Loucy (cell line): ENCODE measurements around the gene PPP2R5E.

Experiments
- H2AFZ ChIP-seq: fragments of 200-600 bp; sonication (generic); 2 replicates; pipeline ENCODE4 v1.6.0; 2016; ENCODE audit warnings: antibody characterized with exemption, mild to moderate bottlenecking, low read length, moderate library complexity
- H3F3A ChIP-seq: fragments of 200-600 bp; 2 replicates; pipeline ENCODE4 v1.6.0; 2016; ENCODE audit warnings: antibody characterized with exemption, low read depth, mild to moderate bottlenecking
- H3K27me3 ChIP-seq: fragments of 200-600 bp; sonication (generic); 2 replicates; pipeline ENCODE4 v1.6.1; 2014; ENCODE audit warnings: low read length, mild to moderate bottlenecking; ENCODE audit not compliant: insufficient read depth, poor library complexity, severe bottlenecking
- H3K36me3 ChIP-seq: fragments of 200-600 bp; sonication (generic); 2 replicates; pipeline ENCODE4 v1.6.1; 2016; ENCODE audit warnings: low read length; ENCODE audit not compliant: insufficient read depth
- H3K4me1 ChIP-seq: fragments of 200-600 bp; sonication (generic); 2 replicates; pipeline ENCODE4 v1.5.1; 2014; ENCODE audit warnings: low read length, mild to moderate bottlenecking; ENCODE audit not compliant: insufficient read depth, poor library complexity, severe bottlenecking
- H3K4me2 ChIP-seq: fragments of 200-600 bp; sonication (generic); 2 replicates; pipeline ENCODE4 v1.6.0; 2014; ENCODE audit warnings: antibody characterized with exemption, low read length, low read depth, mild to moderate bottlenecking; ENCODE audit not compliant: poor library complexity, severe bottlenecking
- H3K4me3 ChIP-seq: fragments of 200-600 bp; sonication (generic); 2 replicates; pipeline ENCODE4 v1.5.1; 2014; ENCODE audit warnings: low read length, mild to moderate bottlenecking, mixed read lengths; ENCODE audit not compliant: poor library complexity, severe bottlenecking
- H3K79me2 ChIP-seq: fragments of 200-600 bp; sonication (generic); 2 replicates; pipeline ENCODE4 v1.6.1; 2014; ENCODE audit warnings: low read length; ENCODE audit not compliant: insufficient read depth
- H3K9ac ChIP-seq: fragments of 200-600 bp; sonication (generic); 2 replicates; pipeline ENCODE4 v1.6.0; 2014; ENCODE audit warnings: mild to moderate bottlenecking, low read depth, low read length, moderate library complexity; ENCODE audit not compliant: poor library complexity, severe bottlenecking
- H3K9me2 ChIP-seq: fragments of 200-600 bp; sonication (generic); replicated peaks from 2 replicates; pipeline ENCODE4 v1.6.1; 2016; ENCODE audit warnings: low read depth, low read length, mixed read lengths
- H3K9me3 ChIP-seq: fragments of 200-600 bp; sonication (generic); 2 replicates; pipeline ENCODE4 v1.6.1; 2014; ENCODE audit warnings: mild to moderate bottlenecking, antibody characterized with exemption, low read length, low read depth; ENCODE audit not compliant: insufficient read depth
- H4K20me1 ChIP-seq: fragments of 200-600 bp; sonication (generic); 2 replicates; pipeline ENCODE4 v1.6.0; 2014; ENCODE audit warnings: antibody characterized with exemption, low read length, mild to moderate bottlenecking; ENCODE audit not compliant: insufficient read depth, poor library complexity, severe bottlenecking
- EZH2phosphoT487 ChIP-seq: fragments of 200-600 bp; IDR thresholded peaks from 2 replicates; pipeline ENCODE4 v1.6.1; 2018; ENCODE audit warnings: antibody characterized with exemption, mild to moderate bottlenecking, moderate library complexity, borderline replicate concordance
- TF ChIP-seq, protein P1 (sequence below): fragments of 200-600 bp; sonication (generic); conservative IDR thresholded peaks from 2 replicates; pipeline ENCODE4 v1.5.1; 2014; ENCODE audit warnings: mild to moderate bottlenecking, antibody characterized with exemption, low read length

Gene PPP2R5E

DNA sequence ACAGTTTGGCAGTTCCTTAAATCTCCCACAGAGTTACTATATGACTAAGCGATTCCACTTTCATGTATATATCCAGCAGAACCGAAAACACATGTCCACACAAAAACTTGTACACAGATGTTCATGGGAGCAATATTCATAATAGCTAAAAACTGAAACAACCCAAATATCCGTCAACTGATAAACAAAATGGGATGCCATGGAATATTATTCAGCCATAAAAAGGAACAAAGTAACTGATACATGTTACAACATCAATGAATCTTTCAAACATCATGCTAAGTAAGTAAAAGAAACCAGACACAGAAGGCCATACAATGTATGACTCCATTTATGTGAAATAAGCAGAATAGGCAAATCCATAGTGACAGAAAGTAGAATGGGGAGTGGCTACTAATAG lies 144.2 kb downstream of the PPP2R5E start:
- no peak for TF ChIP-seq EZH2phosphoT487
- TF ChIP-seq, protein P1, sequence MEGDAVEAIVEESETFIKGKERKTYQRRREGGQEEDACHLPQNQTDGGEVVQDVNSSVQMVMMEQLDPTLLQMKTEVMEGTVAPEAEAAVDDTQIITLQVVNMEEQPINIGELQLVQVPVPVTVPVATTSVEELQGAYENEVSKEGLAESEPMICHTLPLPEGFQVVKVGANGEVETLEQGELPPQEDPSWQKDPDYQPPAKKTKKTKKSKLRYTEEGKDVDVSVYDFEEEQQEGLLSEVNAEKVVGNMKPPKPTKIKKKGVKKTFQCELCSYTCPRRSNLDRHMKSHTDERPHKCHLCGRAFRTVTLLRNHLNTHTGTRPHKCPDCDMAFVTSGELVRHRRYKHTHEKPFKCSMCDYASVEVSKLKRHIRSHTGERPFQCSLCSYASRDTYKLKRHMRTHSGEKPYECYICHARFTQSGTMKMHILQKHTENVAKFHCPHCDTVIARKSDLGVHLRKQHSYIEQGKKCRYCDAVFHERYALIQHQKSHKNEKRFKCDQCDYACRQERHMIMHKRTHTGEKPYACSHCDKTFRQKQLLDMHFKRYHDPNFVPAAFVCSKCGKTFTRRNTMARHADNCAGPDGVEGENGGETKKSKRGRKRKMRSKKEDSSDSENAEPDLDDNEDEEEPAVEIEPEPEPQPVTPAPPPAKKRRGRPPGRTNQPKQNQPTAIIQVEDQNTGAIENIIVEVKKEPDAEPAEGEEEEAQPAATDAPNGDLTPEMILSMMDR, result no peak
- no peaks in the 10 kb centered on the region for H3K9me2 ChIP-seq
- H3K4me3 ChIP-seq, result no peak overlapping the region
- no peak overlapping the region for H3K4me2 ChIP-seq
- peaks cover 6% of the 10 kb centered on the region for H3K4me1 ChIP-seq
- no peaks in the 10 kb centered on the region for H3K9me3 ChIP-seq
- no peak overlapping the region for H2AFZ ChIP-seq
- H3F3A ChIP-seq, result no peaks in the 10 kb centered on the region
- H3K27me3 ChIP-seq, result no peaks in the 10 kb centered on the region
- H4K20me1 ChIP-seq, result peaks cover 7% of the 10 kb centered on the region
- H3K36me3 ChIP-seq, result peaks cover 33% of the 10 kb centered on the region
- H3K9ac ChIP-seq, result no peak overlapping the region
- peaks cover 31% of the 10 kb centered on the region for H3K79me2 ChIP-seq

DNA sequence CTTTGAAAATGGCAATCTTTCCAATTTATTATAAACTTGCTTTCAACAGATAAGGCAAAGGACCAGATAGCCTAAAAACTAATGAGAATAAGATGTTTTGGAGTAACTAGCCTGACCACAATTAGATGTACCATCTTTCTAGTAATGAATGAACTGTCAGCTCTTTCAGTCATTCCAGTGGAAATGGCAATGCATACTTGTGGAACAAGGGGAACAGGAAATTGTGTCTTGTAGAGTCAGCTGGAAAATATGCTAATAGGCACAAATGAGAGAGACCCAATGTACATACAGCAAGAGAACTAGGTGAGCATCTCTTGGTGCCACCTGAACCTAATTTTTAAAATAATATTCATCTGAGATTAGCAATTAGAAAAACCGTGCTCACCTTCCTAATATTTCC lies 148.3 kb downstream of the PPP2R5E start:
- Histone ChIP-seq H3K79me2 (peaks cover 6% of the 10 kb centered on the region; the same call in 1 of the 2 replicates), H4K20me1 (no peaks in the 10 kb centered on the region), H2AFZ (no peak overlapping the region), H3K4me1 (no peaks in the 10 kb centered on the region), H3K36me3 (peaks cover 61% of the 10 kb centered on the region; the same call in 1 of the 2 replicates), H3K4me2 (no peak overlapping the region), H3K9me3 (no peaks in the 10 kb centered on the region), H3K9me2 (no peaks in the 10 kb centered on the region), H3K9ac (no peak overlapping the region), H3F3A (no peaks in the 10 kb centered on the region), H3K4me3 (no peak overlapping the region), H3K27me3 (no peaks in the 10 kb centered on the region)
- TF ChIP-seq, protein P1, result no peak
- TF ChIP-seq EZH2phosphoT487, result no peak

DNA sequence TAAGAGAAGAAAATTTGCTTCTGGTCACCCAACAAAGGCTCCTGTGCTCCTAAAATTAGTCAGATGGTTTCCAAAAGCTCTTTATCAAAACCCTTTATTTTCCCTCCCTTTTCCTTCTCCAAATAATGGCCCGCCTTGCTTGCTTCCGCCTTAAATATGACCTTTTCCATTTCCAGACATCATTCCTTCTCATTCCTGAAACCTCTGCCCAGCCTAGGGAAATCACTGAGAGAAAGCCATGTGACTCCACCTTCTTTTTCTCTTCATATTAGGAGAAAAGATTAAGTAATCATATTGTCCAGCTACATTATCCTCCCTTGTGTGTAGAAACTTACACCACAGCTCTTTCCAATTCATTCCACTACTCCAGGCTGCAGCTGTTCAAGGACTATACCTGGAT lies 148.7 kb downstream of the PPP2R5E start:
- Histone ChIP-seq H3K9ac (no peak overlapping the region), H2AFZ (no peak overlapping the region), H3K36me3 (peaks cover 61% of the 10 kb centered on the region; the same call in 1 of the 2 replicates), H3K79me2 (peaks cover 6% of the 10 kb centered on the region; the same call in 1 of the 2 replicates), H3K4me1 (no peaks in the 10 kb centered on the region), H3K4me2 (no peak overlapping the region), H4K20me1 (no peaks in the 10 kb centered on the region), H3K4me3 (no peak overlapping the region), H3F3A (no peaks in the 10 kb centered on the region), H3K9me2 (no peaks in the 10 kb centered on the region), H3K27me3 (no peaks in the 10 kb centered on the region), H3K9me3 (no peaks in the 10 kb centered on the region)
- TF ChIP-seq, protein P1, result no peak
- TF ChIP-seq EZH2phosphoT487, result no peak
